ENCODE results near the gene C6orf163.
"Not testable (repeated sequence)": the region's sequence is repeated elsewhere in the genome, so short reads cannot be mapped to it uniquely, and the experiment has no call there.

The C6orf163 gene

DNA sequence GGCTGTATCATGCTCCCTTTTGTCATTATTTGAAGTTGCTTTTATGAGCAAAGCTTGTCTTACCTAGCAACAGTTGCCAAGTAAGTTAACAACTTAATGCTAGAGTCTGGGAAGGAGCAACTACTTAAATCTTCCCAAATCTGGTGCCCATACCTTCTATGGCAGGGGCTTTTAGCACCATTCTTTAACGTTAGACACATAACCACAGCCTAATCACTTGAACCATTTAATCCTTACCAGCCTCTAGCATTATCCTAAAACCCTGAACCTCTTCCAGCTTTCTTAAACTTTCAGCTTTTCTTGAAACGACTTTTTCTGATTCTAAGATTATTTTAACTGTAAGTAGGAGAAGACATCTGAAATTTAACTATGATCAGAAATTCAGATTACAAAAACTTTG, at the start of gene C6orf163:
Gene C6orf163 (plus strand): TSS at position 83 of the 400 bp plus-strand sequence. CDS start 287 bp downstream, at position 370.
- DNase-seq: no peak

DNA sequence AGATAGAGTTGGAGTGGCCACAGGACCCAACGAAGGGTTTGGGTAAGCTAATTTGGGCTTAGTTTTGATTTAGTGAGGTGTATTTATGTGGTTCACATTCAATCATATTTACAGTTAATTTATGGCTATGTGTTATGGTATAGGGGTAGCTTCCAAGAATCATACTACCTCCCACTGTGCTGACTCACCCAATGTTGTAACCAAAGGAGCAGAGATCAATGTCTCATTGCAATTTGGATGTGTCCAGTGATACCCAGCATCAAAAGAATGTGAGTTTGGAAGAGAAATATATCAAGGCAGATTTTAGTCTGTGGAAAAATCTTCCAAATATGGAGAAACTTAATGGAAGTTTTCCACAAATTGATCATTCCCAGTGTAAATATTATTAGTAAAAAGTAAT, 47.5 kb upstream of the C6orf163 start:
- no peak for DNase-seq

DNA sequence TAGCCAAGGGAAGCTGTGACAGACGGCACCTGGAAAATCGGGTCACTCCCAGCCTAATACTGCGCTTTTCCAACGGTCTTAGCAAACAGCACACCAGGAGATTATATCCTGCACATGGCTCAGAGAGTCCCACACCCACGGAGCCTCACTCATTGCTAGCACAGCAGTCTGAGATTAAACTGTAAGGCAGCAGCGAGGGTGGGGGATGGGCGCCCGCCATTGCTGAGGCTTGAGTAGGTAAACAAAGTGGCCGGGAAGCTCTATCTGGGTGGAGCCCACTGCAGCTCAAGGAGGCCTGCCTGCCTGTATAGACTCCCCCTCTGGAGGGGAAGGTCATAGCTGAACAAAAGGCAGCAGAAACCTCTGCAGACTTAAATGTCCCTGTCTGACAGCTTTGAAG, 43.3 kb upstream of the C6orf163 start:
- not testable (repeated sequence) for DNase-seq

DNA sequence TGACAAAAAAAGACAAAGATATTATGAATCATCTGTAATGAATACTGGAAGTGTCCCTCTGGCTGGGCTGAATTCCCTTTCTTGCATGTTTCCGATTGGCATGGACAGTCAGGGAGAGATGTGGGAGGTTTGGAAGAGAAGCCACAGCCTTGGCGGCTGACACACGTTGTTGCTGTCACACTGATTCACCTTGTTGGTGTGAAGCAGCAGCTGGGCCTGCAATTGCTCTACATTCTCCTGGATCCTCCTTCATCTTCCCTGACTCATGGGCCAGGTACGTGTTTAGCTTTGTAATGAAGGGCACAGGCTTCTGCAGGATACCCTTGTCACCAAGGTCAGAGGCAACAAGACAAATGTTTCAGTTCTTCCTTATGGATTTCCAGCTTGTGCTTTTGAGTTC, 35.6 kb upstream of the C6orf163 start:
- DNase-seq: no peak

DNA sequence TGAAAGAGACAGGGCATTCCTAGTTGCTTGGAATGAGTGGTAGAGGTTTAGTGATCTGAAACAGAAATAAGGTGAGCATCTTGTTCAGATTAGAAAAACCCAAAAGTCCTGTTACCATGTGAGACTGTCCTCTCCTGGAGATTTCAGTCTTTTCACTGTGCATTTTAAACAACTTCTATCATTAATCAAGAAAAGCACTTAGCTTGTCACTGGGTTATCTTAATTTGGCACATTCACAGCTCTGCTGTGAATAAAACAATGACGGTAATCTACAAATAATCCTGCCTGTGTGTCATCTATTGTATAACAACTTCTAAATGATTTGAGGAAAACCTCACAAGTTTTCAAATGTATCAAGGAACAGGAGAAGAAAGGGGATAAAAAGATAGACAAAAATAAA, 31.8 kb upstream of the C6orf163 start:
- no peak for DNase-seq

DNA sequence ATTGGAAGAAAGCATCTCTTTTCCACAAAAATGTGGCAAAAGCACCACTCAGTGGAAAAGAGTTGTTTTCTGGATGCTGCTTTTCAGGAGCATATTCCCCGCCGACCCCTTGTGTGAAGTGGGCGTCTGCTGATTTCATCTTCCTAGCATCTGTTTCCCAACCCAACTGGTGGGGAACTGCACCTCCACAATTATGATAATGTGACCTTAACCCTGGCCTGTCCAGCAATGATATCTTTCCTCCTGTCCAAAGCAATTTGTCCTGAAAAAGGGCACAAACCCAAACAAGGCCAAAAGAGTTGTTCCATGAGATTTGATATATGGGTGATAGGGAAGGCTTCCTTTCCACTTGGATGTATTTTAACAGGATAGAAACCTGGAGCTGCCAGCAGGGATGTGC, 29.5 kb upstream of the C6orf163 start:
- DNase-seq: no peak

DNA sequence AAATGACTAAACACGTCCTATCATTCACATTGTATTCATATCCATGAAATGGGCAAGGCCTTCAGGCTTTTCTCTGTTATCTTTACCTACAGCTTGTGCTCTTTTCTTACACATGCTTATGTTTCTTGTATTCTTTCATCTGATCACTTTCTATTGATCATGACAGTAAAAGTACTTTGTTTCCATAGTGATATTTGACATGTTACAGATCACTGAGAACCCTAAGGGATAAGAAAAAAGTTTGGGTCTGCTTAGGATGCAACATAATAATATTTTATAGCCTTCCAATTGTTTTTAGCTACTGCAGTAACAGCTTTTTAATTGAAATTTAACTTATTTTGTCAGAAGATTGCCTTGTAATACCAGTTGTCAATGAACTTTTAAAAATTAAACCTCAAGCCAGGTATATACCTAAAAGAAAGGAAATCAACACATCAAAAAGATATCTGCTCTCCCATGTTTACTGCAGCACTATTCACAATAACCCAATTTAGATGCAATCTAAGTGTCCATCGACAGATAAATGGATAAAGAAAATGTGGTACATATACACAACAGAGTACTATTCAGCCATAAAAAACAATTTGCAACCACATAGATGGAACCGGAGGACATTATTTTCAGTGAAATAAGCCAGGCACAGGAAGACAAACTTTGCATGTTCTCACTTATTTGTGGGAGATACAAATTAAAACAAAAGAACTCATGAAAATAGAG, 25.2 kb upstream of the C6orf163 start:
- DNase-seq: no peak

DNA sequence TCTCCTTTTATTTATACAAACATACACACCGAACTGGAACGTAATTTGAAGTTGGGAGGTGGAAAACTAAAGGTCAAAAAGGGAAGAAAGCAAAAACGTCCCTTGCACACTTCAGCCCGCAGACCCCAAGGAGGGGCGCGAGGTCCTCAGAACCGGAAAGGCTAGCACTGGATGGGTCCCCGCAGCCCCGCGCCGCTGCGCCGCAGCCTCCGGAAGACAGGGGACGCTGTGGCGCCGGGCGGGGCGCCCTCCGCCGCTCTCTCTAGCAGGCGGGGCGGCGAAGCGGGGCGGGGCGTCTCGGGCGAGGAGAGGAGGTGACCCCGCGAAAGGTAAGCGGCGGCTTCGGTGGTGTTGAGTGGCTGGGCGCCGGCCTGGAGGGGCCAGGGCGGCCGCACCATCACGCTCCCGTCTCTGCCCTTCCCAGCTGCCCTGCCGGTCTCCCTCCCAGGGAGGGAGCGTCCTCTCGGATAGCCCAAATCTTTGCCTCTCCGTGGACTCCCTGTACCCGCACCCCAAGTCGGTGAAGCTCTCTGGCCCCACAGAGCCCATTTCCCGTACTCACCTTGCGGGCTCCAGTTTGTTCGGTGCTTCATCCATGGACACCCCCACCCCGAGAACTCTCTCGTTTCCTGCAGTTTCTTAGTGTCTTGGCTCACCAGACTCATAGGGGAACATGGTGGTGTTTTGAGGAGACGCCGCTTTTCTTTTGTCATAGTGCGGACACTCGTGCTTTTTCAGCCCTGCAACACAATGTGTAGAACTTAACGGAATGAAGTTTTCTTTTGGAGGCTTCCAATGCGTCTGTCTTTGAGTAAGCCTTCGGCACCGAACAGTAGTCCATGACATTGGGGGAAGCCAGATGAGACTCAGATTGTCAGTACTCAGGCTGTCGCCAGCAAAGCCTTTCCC, 22.1 kb upstream of the C6orf163 start, which contains the start of gene SMIM8:
Gene SMIM8 (plus strand): TSS at position 285 of the 909 bp plus-strand sequence. CDS start 14,444 bp downstream, outside the sequence.
- DNase-seq: peak; percentile 56

DNA sequence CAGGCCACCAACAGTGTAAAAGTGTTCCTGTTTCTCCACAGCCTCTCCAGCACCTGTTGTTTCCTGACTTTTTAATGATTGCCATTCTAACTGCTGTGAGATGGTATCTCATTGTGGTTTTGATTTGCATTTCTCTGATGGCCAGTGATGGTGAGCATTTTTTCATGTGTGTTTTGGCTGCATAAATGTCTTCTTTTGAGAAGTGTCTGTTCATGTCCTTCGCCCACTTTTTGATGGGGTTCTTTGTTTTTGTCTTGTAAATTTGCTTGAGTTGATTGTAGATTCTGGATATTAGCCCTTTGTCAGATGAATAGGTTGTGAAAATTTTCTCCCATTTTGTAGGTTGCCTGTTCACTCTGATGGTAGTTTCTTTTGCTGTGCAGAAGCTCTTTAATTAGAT, 20.7 kb upstream of the C6orf163 start:
- DNase-seq: not testable (repeated sequence)

DNA sequence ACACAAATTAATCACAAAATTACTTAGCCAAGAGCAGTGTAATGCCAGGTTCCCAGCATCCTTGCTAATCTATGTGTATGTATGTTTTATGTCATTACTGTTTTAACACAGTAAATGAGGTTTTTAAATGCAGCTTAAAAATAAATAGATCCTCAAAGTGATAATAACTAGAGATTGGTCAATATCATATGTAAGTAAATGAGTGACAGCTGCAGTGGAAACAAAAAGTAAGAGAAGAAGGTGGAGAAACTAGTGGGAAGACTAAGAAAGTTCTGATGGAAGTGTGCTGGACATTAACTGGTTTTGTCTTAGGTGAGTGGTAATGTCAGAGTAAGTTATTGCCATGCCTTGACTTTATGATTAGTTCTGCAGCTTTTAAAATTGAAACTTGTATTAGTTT, 13.7 kb upstream of the C6orf163 start:
- DNase-seq: no peak

DNA sequence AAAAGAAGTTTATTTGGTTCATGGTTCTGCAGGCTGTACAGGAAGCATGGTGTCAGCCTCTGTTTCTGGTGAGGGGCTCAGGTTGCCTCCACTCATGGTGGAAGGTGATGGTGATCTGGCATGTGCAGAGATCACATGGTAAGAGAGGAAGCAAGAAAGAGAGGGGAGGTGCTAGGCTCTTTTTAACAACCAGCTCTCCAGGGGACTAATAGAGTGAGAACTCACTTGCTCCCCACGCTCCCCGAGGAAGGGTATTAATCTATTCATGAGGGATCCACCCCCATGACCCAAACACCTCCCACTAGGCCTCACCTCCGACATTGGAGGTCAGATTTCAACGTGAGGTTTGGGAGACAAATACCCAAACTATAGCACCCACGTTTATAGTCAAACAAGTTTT, 11.6 kb upstream of the C6orf163 start:
- no peak for DNase-seq

DNA sequence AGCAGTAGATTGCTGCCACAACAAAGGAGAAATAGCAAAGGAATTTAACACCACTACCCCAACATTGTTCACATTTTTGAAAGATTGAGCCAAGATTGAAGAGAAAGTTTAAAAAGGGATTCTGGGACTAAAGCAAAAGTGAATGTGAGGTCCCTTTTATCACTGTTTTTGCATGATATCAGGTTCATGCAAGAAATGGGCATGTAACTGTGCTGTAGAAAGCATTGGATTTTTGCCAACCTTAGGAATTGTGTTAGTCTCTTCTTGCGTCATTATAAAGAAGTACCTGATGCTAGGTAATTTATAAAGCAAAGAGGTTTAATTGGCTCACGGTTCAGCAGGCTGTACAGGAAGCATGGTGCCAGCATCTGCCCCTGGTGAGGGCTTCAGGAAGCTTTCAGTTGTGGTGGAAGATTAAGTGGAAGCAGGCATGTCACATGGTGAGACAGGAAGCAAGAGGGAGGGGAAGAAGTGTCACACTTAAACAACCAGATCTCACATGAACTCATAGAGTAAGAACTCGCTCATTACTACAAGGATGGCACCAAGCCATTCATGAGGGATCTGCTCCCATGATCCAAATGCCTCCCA, 10.9 kb upstream of the C6orf163 start:
- no peak for DNase-seq

DNA sequence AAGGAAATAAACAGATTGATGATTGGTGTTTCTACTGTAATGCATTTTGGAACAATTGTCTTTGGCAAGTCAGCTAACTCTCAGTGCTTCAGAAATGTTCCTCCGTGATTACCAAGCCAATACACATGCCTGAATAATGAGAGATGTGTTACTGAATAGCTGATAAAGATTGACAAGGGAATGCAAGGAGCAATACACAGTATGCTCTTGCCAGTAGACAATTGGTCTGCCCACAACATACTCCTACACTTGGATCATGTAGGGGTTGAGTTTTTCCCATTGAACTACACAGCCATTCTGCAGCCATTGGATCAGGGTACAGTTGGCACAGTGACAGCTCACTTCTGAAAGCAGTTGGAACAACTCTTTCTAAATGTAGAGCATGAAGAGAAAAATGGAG, 9.9 kb upstream of the C6orf163 start:
- no peak for DNase-seq

DNA sequence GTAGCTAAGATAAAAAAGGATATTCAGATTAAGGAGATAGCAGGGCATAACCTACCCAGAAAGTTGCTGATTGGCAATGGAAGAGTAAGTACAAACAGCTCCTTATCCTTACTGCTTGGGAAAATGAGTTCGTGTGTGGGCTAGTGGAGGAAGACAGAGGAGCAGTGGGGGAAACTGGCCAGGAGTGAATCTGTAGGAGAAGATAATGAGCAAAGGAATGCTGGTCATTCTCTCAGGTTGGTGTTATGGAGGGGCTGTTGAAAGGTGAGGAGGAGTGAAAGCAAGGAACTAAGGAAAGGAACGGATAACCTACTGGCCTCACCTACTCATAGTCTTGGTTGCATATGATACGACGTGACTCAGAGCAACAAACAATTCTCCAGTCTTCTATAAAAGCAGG, 8.2 kb upstream of the C6orf163 start:
- no peak for DNase-seq

DNA sequence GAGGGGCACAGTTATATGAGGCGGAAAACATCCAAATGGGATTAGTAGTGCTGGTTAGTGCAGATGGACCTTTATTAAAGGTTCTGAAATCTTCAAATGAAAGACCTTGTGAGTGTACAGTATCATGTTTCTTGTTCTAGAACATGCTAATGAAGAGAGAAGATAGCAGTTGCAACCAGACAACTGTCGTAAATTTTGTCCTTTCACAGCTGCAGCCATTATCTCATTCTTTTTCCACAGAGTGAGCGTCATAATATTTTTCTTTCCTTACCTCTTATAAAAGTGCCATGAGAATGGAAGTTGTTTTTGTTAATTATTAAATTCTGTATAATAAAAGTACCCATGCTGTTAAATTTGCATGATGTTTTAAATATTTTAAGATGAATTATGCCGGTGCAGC, 4.4 kb upstream of the C6orf163 start:
- no peak for DNase-seq

DNA sequence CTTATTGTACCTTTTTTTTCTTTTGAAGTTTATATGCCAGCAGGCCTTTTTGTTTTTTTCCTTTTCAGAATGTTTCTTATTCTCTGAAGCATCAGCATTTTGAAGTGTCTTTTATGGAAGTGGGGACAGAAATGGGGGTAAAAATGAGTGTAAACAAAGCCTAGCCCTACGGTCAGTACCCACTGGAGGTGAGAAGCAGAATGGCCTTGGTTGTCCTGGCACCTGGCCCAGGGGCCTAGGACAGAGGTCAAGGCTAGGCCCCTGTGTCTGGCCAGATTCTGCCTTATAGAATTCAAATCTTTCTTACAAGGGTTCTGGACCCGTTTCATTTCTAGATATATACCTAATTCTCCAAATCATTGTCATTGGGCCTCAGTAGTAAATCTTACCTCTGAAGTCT, 3.5 kb upstream of the C6orf163 start:
- no peak for DNase-seq

DNA sequence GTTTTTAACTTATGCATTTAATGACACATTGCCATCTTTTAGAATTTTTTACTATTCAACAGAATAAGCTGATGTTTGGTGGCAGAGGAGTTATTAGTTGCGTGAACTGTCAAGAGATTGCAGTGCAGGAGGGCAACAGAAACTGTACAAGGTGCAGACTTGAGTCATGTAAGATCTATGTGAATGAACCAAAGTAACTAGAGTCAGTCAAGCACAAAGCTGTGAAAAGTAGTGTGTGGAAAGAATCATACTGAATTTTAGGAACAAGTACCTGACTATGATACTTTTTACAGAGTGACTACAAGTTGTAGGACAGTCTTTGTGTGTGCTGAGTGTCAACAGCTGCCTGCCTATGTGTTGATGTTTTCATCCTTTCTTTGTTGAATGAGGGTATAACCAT, 2.7 kb upstream of the C6orf163 start:
- DNase-seq: no peak

DNA sequence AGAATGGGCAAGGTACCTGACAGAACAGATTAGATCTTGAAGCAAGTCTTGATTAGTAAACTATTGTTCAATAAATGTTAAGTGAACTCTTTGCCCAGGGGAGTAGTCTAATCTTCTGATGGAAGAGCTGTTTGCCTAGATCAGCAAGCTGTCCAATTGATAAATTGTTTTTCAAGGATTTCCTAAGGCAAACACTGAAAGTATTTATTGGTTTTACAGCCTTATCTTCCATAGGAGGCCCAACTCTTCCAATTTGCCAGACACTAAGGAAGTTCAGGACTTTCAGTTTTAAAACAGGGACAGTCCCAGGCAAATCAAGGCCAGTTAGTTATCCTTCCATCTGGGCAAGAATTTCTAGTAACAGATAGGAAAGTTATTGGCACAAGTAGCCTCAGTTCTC, 1.8 kb upstream of the C6orf163 start:
- no peak for DNase-seq

DNA sequence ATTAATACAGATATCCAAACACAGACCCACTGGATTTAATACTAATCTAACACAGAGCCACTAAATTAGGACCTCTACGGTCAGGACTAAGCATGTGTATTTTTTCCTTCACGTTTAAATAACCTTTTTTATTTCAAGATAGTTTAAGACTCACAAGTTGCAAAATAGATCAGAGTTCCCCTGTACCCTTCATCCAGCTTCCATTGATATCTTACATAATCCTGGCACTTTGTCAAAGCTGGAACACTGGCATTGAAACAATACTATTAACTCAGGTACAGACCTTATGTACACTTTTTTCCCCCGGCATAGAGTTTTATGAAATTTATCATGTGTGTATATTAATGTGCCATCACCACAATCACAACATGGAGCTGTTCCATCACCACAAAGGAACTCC, 2.1 kb downstream of the C6orf163 start:
- DNase-seq: no peak

DNA sequence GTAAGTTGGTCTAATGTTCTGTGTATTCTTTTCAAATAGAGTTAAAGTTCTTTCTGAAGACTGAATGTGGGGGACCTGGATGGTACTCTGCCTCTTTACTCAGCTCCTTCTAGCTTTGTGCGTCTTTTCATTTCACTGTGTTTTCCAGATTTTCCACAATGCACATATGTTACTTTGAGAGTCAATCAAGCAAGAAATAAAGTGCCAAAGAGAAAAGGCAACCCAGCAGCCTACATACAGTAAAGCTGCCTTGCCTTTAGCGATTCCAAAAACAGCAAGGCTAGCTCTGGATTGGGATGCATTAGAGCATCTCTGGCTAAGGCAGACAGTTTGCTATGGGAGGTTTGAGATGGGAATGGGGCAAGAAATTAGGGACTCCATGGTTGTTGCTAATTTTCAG, 5.3 kb downstream of the C6orf163 start:
- DNase-seq: no peak

DNA sequence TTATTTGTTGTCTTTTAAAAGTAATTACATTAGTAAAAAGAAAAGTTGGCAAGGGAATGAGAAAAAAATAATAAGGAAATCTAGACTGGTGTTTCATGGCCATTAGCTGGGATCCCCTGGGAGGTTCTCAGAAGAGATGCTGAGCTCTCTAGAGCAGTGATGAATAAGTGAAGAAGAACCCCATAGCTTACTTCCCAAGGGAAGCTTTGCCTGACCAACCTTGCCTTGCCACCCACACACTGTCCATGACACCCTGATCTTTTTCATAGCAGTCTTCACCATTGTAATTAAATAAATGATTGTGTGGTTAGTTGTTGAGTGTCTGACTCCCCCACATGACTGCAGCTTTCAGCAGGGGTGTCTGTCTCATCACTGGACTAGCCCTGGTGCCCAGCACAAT, 5.9 kb downstream of the C6orf163 start:
- no peak for DNase-seq

DNA sequence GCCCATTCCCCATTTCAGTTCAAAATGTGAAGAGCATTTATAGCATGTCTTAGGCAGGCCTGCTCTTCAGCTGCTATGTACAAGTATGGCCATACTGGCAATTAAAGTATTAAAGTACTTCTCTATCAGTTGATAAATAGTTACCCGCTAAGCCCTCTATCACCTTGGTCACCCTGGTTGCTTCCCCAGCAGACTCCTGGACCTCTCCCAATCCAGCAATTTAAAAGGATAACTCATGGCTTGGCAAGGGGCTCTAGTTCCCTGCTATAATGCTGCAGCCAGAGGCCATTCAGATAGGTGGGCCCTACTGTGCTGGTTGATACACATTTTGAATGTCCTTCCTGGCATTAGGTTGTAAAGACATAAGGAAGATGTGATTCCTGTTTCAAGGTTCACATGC, 7.0 kb downstream of the C6orf163 start:
- no peak for DNase-seq

DNA sequence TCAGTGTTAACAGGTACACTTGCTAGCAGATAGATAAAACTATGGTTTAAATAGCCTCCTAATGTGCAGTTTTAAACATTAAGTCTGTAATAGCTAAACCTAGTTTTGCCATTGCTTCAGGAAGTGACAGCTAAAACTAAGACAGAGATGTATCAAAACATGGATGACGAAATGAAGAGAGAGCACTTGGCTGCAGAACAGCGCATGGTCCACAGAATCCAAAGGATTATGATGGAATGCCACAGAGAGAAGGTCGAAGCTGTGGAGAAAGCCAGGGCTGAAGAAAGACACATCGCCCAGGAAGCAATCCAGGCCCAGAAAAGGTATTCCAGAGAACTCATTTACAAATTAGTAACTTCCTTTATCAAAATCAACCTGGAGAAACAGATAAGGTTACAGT, 11.6 kb downstream of the C6orf163 start:
- DNase-seq: no peak
